Dedifferentiated amniotic fluid mesenchymal stem cell (primary cell): ENCODE measurements around the gene LATS2.

Source experiments
- DNase-seq: peaks from one replicate; pipeline ENCODE4 v3.0.0-alpha.2; 2016; ENCODE audit errors: extremely low spot score

The LATS2 gene

GRCh38 chr13:21018220-21018619, 43.2 kb downstream of the LATS2 start:
- DNase-seq: no peak

GRCh38 chr13:21016487-21016886, 44.9 kb downstream of the LATS2 start:
- no peak for DNase-seq

GRCh38 chr13:21015284-21015683, 46.1 kb downstream of the LATS2 start:
- DNase-seq: no peak

GRCh38 chr13:21014502-21015170, 46.8 kb downstream of the LATS2 start:
- DNase-seq: peak; percentile 87

GRCh38 chr13:21014139-21014501, 47.3 kb downstream of the LATS2 start:
- no peak for DNase-seq

GRCh38 chr13:21013682-21014038, 47.7 kb downstream of the LATS2 start:
- no peak for DNase-seq

- no peak for DNase-seq
Measured at GRCh38 chr13:21012841-21013681, 48.3 kb downstream of the LATS2 start.

GRCh38 chr13:21012211-21012610, 49.2 kb downstream of the LATS2 start:
- DNase-seq: no peak

GRCh38 chr13:21011378-21011777, 50.0 kb downstream of the LATS2 start:
- no peak for DNase-seq

- DNase-seq: no peak
Measured at GRCh38 chr13:21010621-21011020, 50.8 kb downstream of the LATS2 start.

- no peak for DNase-seq
Measured at GRCh38 chr13:21009036-21009435, 52.4 kb downstream of the LATS2 start.

GRCh38 chr13:21008026-21008425, 53.4 kb downstream of the LATS2 start:
- DNase-seq: no peak

- DNase-seq: no peak
Measured at GRCh38 chr13:21006141-21007005, 55.0 kb downstream of the LATS2 start.

GRCh38 chr13:21005193-21005592, 56.2 kb downstream of the LATS2 start:
- no peak for DNase-seq

GRCh38 chr13:21001471-21001870, 59.9 kb downstream of the LATS2 start:
- no peak for DNase-seq

- no peak for DNase-seq
Measured at GRCh38 chr13:21000647-21001046, 60.7 kb downstream of the LATS2 start.

GRCh38 chr13:20998649-20999415, 62.6 kb downstream of the LATS2 start:
- DNase-seq: no peak

- peak; percentile 99 for DNase-seq
Measured at GRCh38 chr13:20997301-20998161, 63.9 kb downstream of the LATS2 start.

- DNase-seq: no peak
Measured at GRCh38 chr13:20995245-20995838, 66.0 kb downstream of the LATS2 start.

- DNase-seq: no peak
Measured at GRCh38 chr13:20994441-20994821, 67.0 kb downstream of the LATS2 start.
